ELR (cell line): ENCODE measurements around the gene NPIPB8.
"Not testable (repeated sequence)": the region's sequence is repeated elsewhere in the genome, so short reads cannot be mapped to it uniquely, and the experiment has no call there.

ENCODE experiments used
- DNase-seq: peaks from one replicate; pipeline ENCODE4 v3.0.0-alpha.2; 2015; ENCODE audit warnings: low read depth

The NPIPB8 gene

DNA sequence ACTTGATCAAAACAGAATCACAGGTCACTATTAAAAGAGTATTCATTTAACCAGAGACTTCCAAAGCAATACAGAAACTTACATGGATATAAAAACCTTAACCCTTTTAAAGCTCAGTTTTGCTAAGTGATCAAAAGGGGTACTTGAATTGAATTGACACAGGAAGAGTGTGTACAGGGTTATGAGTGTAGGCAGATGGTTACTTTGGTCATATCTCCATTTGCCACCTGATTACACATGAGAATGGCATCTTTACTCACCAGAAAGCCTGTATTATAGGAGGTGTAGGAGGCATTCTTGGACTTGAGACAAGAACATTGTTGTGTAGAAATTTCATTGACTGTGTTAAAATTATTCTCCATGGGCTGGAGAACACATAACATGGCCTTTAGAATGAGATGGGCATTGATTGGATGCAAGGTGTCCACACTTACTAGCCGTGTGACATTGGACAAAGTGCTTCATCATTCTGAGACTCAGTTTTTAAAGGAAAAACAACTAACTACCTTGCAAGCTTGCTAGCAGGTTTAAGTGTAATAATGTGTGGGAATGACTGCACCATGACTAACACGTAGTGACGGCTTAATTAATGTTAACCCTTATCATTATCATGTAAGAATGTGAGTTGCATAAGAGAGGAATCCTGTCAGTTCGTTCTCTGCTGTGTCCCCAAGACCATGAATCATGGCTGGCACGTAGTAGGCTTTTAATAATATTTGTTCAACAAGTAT, 1.6 kb upstream of the NPIPB8 start:
- DNase-seq = peak; percentile 66

DNA sequence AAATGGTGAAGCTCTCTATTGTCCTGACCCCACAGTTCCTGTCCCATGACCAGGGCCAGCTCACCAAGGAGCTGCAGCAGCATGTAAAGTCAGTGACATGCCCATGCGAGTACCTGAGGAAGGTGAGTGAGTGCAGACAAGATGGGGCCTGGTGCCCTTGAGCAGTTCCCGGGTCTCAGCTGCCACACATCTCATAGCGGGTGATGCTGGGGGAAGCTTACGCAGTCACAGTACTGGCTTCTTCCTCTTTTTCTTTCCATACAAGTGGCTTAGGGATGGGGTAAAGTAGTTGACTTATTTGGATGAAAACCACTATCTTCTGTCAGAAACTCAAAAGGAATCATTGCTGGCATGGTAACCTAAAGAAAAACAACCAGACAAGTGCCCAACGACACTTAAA, 494 bp downstream of the NPIPB8 start:
- DNase-seq = not testable (repeated sequence)

DNA sequence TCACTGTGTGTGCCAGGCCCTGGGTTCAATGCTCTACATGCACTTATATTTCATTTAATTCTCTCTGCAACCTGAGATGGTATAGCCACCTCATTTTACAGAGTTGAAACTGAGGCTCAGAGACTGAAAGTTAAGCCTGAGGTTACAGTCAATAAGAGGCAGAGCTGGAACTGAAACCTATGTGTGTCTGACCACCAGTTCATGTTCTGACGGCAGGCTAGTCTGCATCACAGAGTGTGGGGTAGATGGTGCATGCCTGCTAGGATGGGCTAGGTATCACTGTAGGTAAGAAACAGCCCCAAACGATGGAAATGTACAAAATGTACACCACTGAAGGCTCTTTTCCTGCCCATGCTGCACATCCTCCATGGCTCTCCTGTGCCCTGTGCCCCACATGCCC, 2.1 kb downstream of the NPIPB8 start:
- not testable (repeated sequence) for DNase-seq

DNA sequence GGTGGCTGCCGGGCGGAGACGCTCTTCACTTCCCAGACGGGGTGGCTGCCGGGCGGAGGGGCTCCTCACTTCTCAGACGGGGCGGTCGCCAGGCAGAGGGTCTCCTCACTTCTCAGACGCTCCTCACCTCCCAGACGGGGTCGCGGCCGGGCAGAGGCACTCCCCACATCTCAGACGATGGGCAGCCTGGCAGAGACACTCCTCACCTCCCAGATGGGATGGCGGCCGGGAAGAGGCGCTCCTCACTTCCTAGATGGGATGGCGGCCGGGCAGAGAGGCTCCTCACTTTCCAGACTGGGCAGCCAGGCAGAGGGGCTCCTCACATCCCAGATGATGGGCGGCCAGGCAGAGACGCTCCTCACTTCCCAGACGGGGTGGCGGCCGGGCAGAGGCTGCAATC, 28.4 kb downstream of the NPIPB8 start:
- not testable (repeated sequence) for DNase-seq

DNA sequence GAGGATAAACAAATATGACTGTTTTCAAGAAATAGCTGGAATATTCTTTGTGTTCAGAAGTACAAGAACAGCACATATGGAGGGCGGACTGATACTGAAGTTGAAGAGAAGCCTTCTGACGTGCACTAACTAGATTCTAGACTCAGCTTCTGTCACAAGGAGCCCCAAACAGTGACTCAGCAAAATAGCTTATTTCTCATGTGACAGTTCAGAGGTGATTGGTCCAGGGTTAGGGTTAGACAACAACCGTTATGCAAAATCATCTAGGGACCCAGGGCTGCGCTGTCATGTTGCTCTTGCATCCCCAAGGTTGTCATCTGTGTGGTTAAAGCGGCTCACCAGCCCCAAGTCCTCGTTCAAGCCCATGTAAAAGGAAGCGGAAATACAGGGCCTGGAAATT, 29.6 kb downstream of the NPIPB8 start:
- not testable (repeated sequence) for DNase-seq

DNA sequence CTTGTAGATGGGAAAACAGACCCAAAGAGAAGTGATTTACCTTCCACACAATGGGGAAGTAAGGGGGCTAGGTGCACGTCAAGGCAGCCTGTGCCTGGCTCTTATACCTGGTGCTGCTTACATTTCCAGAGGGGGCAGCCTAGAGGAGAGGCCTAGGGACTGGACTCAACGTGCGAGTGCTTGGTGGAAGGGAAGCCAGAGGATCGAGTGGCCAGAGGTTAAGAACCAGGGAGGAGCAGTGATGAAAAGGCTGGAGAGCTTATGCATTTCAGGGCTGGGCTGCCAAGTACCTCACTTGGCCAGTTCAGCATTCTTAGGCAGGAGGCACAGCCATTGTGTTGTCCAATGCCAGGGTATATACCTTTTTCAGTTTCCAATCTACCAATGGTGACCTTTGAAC, 30.3 kb downstream of the NPIPB8 start:
- DNase-seq = not testable (repeated sequence)

DNA sequence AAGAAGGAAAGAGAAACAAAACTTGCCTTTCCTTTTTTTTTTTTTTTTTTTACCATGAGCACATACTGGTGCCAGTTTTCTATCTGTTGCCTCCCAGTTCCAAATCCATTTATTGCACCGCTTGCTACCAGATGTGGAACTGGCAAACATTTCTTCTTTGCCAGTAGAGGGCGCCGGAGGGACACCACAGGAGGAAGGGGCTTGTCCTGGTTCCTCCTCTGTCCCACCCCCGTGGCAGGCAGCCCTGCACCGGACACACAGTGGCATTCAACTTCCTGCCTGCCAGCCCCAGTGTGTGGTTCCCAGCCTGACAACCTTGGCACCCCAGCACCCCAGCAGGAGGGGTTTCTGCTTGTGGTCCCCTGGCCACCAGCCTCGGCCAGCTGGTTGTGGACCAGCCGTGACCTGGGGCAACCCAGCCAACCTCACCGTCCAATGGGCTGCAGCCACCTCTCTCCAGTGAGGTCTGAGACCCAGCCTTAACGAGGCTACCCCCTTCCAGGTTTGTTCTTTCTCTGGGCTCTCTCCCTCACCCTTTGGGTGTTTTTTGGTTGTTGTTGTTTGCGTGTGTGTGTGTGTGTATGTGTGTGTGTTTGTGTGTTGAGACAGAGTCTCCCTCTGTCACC, 50.6 kb downstream of the NPIPB8 start:
- DNase-seq = not testable (repeated sequence)

DNA sequence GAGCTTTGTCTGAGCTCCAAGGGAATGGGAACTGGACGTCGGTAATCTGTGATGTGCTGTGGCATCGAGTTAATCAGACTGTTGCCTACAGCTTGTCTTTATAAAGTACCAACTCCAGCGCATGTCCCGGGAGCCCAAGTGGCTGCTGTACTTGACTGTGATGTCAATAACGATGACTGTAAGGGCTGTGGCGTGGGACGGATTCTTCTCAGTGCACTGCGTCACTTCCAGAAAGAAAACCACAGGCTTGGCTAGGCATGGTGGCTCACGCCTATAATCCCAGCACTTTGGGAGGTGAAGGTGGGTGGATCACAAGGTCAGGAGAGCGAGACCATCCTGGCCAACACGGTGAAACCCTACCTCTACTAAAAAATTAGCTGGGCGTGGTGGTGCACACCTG, 51.6 kb downstream of the NPIPB8 start:
- DNase-seq = not testable (repeated sequence)

DNA sequence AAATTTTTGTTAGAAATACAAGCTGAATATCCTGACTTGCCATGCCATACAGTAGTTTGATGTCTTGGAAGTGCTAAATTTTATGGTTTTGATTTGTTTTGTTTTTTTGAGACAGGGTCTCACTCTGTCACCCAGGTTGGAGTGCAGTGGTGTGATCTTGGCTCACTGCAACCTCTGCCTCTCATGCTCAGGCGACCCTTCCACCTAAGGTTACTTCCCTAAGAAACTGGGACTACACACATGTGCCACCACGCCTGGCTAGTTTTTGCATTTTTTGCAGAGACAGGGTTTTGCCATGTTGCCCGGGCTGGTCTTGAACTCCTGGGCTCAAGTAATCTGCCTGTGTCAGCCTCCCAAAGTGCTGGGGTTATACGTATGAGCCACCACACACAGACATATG, 53.9 kb downstream of the NPIPB8 start:
- DNase-seq = not testable (repeated sequence)

DNA sequence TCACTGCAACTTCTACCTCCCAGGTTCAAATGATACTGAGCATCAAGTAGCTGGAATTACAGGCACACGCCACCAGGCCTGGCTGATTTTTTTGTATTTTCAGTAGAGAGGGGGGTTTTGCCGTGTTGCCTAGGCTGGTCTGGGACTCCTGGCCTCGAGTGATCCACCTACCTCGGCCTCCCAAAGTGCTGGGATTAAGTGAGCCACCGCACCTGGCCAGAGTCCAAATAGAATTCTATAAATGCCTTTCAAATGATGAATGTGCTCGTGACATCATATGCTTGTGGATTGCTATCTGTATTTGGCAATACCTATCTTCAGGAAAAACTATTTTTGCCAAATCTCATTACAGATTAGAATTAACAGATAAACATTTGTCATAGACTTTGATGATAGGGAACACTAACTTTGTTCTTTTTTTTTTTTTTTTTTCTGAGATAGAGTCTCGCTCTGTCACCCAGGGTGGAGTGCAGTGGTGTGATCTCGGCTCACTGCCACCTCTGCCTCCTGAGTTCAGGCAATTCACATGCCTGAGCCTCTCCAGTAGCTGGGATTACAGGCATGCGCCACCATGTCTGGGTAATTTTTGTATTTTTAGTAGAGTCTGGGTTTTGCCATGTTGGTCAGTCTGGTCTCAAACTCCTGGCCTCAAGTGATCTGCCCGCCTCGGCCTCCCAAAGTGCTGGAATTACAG, 55.5 kb downstream of the NPIPB8 start:
- not testable (repeated sequence) for DNase-seq

DNA sequence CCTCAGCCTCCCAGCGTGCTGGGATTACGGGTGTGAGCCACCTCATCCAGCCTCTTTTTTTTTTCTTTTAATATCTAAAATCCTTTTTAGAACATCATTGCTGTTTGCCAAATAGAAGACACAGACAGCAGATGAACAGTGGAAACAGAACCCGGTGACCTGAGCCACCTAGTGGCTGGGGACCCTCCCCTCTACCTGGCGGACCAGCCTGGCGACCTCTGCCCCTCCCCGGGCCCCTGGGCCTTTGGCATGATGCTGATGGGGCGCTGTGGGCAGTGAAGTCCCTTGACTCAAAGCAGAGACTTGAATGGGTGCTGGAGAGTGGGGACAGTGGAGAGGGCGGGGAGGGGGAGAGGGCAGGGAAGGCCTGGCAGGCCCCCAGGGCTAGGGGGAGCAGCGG, 61.9 kb downstream of the NPIPB8 start:
- not testable (repeated sequence) for DNase-seq

DNA sequence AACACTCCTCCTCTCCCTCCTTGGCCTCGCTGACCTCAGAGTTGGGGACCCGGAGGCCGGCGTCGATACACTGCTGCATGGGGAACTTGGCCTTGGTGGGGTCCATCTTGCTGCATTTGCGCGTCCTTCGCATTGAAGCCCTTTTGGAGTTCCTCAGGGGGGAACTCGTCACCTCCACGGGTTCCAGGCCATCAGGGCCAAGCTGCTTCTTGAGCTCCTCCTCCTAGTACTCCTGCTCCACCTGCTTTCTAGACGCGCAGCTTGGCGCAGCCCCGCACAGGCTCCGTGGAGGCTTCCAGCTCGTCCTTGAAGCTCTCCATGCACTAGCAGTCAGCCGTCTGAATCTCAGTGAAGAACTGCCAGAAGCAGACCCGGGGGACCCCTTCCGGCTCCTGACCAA, 62.5 kb downstream of the NPIPB8 start:
- not testable (repeated sequence) for DNase-seq

DNA sequence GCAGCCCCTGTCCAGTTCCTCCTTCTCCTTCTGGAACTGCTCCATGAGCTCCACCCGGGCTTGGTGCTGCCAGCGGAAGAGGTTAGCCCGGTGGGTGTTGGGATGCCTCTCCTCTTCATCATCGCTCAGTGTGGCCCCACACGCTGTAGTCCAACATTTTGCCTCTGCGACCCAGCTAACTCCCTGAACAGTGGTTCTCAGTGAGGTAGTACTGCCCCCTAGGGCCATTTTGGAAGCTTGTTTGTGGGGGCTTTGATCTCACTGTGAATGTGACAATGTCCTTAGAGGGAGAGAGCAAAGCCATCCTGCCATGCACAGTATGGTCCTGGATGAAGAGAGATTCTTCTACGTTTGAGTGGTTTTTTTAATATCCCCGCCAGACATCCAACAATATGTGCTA, 63.5 kb downstream of the NPIPB8 start:
- DNase-seq = not testable (repeated sequence)

DNA sequence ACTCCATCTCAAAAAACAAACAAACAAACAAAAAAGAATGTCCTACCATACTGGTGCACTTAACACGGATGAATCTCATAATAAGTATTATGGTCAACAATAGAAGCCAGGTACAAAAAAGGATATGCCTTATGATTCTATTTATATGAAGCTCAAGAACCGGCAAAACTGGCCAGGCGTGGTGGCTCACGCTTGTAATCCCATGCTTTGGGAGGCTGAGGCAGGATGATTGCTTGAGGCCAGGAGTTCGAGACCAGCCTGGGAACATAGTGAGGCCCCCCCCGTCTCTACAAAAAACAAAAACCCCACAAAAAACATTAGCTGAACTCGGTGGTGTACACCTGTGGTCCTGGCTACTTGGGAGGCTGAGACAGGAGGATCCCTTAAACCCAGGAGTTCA, 66.4 kb downstream of the NPIPB8 start:
- not testable (repeated sequence) for DNase-seq
